ENCODE data around the gene CACNB2.

Gene CACNB2

GRCh38 chr10:18140149-18140956 lies at the start of gene CACNB2:
Gene CACNB2, plus strand, starts transcription at chr10:18140424.
- TF ChIP-seq GATA3 (IDR thresholded peaks at IDR 0.05; ENCODE audit: low read depth, low read length) (no peak), GATA2 (IDR thresholded peaks at IDR 0.05; ENCODE audit: low read depth, low read length) (no peak)

GRCh38 chr10:18094332-18094731 lies 45.9 kb upstream of the CACNB2 start:
- TF ChIP-seq GATA2 (IDR thresholded peaks at IDR 0.05; ENCODE audit: low read depth, low read length), result no peak
- no peak for TF ChIP-seq GATA3 (IDR thresholded peaks at IDR 0.05; ENCODE audit: low read depth, low read length)

- no peak for TF ChIP-seq GATA3 (IDR thresholded peaks at IDR 0.05; ENCODE audit: low read depth, low read length)
- no peak for TF ChIP-seq GATA2 (IDR thresholded peaks at IDR 0.05; ENCODE audit: low read depth, low read length)
Observed at GRCh38 chr10:18094793-18095192, 45.4 kb upstream of the CACNB2 start.

- no peak for TF ChIP-seq GATA3 (IDR thresholded peaks at IDR 0.05; ENCODE audit: low read depth, low read length)
- no peak for TF ChIP-seq GATA2 (IDR thresholded peaks at IDR 0.05; ENCODE audit: low read depth, low read length)
Observed at GRCh38 chr10:18097524-18097923, 42.7 kb upstream of the CACNB2 start.

GRCh38 chr10:18098201-18098600 lies 42.0 kb upstream of the CACNB2 start:
- TF ChIP-seq GATA3 (IDR thresholded peaks at IDR 0.05; ENCODE audit: low read depth, low read length) (no peak), GATA2 (IDR thresholded peaks at IDR 0.05; ENCODE audit: low read depth, low read length) (no peak)

GRCh38 chr10:18099415-18099814 lies 40.8 kb upstream of the CACNB2 start:
- TF ChIP-seq GATA3 (IDR thresholded peaks at IDR 0.05; ENCODE audit: low read depth, low read length) (no peak), GATA2 (IDR thresholded peaks at IDR 0.05; ENCODE audit: low read depth, low read length) (no peak)

- TF ChIP-seq GATA2 (IDR thresholded peaks at IDR 0.05; ENCODE audit: low read depth, low read length) (no peak), GATA3 (IDR thresholded peaks at IDR 0.05; ENCODE audit: low read depth, low read length) (no peak)
Observed at GRCh38 chr10:18100669-18101068, 39.6 kb upstream of the CACNB2 start.

GRCh38 chr10:18102404-18102803 lies 37.8 kb upstream of the CACNB2 start:
- TF ChIP-seq GATA2 (IDR thresholded peaks at IDR 0.05; ENCODE audit: low read depth, low read length), result no peak

- no peak for TF ChIP-seq GATA2 (IDR thresholded peaks at IDR 0.05; ENCODE audit: low read depth, low read length)
- no peak for TF ChIP-seq GATA3 (IDR thresholded peaks at IDR 0.05; ENCODE audit: low read depth, low read length)
Observed at GRCh38 chr10:18104223-18104872, 35.9 kb upstream of the CACNB2 start.

- TF ChIP-seq GATA2 (IDR thresholded peaks at IDR 0.05; ENCODE audit: low read depth, low read length), result no peak
- no peak for TF ChIP-seq GATA3 (IDR thresholded peaks at IDR 0.05; ENCODE audit: low read depth, low read length)
Observed at GRCh38 chr10:18109341-18109870, 30.8 kb upstream of the CACNB2 start.

- TF ChIP-seq GATA3 (IDR thresholded peaks at IDR 0.05; ENCODE audit: low read depth, low read length), result no peak
- TF ChIP-seq GATA2 (IDR thresholded peaks at IDR 0.05; ENCODE audit: low read depth, low read length), result no peak
Observed at GRCh38 chr10:18113881-18114280, 26.3 kb upstream of the CACNB2 start.

- TF ChIP-seq GATA2 (IDR thresholded peaks at IDR 0.05; ENCODE audit: low read depth, low read length), result no peak
- no peak for TF ChIP-seq GATA3 (IDR thresholded peaks at IDR 0.05; ENCODE audit: low read depth, low read length)
Observed at GRCh38 chr10:18117276-18117675, 22.9 kb upstream of the CACNB2 start.

GRCh38 chr10:18122753-18123152 lies 17.5 kb upstream of the CACNB2 start:
- peak; percentile 23; the same call in 1 of the 2 replicates for TF ChIP-seq GATA2 (IDR thresholded peaks at IDR 0.05; ENCODE audit: low read depth, low read length)
- TF ChIP-seq GATA3 (IDR thresholded peaks at IDR 0.05; ENCODE audit: low read depth, low read length), result peak; percentile 59; the same call in 1 of the 2 replicates

- TF ChIP-seq GATA2 (IDR thresholded peaks at IDR 0.05; ENCODE audit: low read depth, low read length), result no peak
- no peak for TF ChIP-seq GATA3 (IDR thresholded peaks at IDR 0.05; ENCODE audit: low read depth, low read length)
Observed at GRCh38 chr10:18133046-18133445, 7.2 kb upstream of the CACNB2 start.

- no peak for TF ChIP-seq GATA3 (IDR thresholded peaks at IDR 0.05; ENCODE audit: low read depth, low read length)
- no peak for TF ChIP-seq GATA2 (IDR thresholded peaks at IDR 0.05; ENCODE audit: low read depth, low read length)
Observed at GRCh38 chr10:18134509-18134908, 5.7 kb upstream of the CACNB2 start.

All from SH-SY5Y (cell line).